Endometrial microvascular endothelial cells (primary cell): Measurements from ENCODE around the gene CTIF. TPM values are rescaled to one million over a fixed set of nuclear protein-coding genes. Genes with fewer than 3 reads are reported as not detected.

Experiments
- in situ Hi-C: cut with HindIII; loops from 2 replicates; pipeline ENCODE4 v1.10.0; 2017; ENCODE audit warnings: low sequenced_read_pairs, low pct_unique_long_range_greater_than_20kb; ENCODE audit errors: inconsistent ontology term
- total RNA-seq: library from RNA; depleted of rRNA; stranded (reverse); fragments of >200 nt; gene quantifications from one replicate; pipeline ENCODE4 v1.2.3, GENCODE V29; 2015; ENCODE audit errors: inconsistent ontology term

Gene CTIF
- total RNA-seq, 1 donor from 2014 or later: 13.2 TPM

DNA sequence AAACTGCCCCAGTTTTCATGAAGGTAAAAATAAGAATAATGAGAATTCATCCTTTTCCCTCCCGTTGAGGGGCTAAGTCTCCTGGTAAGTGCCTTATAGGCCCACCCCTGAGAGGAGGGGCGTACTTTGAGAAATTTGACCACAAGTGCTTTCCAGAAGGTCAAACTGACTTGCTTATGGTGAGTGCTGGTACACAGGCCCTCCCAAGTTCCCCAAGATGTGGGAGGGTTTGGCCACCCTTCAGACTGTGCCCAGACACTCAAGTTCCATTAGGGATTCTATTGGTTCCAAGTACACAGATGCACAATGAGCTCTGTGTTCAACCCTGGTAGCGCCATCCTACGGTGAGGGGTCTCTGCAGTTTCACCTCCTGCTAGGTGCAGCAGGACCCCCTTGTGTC, 205.1 kb downstream of the CTIF start:
- in situ Hi-C loops: no loop called here

DNA sequence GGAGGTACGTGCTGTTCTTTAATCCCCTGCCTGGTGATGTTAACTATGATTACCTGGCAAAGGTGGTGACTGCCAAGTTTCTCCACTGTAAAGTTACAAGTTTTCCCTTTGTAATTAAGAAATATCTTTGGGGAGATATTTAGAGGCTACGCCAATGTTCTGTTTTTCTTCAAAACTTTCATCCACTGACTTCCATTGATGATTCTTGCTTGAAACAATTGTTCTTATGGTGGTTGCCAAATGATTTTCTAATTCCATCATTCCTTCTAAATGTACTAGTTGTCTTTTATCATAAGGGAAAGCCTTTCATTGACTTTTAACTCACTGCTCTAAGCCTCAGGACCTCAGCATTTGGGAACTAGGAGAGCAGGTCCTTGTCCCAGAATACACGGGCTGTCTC, 206.5 kb downstream of the CTIF start:
- in situ Hi-C loops: no loop called here

DNA sequence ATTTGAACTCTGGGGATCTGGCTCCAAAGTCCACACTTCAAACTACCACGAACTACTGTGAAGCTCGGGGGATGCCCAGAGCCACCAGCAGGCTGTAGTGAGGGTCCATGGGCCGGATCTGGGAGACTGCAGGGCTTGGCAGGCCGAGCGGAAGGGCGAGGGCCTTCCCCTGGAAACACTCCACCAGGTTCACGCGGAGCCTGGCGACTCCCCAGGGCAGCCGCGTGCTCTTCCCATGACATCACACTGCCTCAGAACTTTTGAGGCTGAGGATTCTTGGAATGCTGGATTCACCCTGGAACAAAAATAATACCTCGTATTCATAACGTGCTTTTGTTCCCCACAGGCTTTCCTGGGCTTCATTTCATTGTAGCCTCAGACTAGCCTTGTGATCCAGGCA, 210.9 kb downstream of the CTIF start:
- in situ Hi-C loops: no loop called here

DNA sequence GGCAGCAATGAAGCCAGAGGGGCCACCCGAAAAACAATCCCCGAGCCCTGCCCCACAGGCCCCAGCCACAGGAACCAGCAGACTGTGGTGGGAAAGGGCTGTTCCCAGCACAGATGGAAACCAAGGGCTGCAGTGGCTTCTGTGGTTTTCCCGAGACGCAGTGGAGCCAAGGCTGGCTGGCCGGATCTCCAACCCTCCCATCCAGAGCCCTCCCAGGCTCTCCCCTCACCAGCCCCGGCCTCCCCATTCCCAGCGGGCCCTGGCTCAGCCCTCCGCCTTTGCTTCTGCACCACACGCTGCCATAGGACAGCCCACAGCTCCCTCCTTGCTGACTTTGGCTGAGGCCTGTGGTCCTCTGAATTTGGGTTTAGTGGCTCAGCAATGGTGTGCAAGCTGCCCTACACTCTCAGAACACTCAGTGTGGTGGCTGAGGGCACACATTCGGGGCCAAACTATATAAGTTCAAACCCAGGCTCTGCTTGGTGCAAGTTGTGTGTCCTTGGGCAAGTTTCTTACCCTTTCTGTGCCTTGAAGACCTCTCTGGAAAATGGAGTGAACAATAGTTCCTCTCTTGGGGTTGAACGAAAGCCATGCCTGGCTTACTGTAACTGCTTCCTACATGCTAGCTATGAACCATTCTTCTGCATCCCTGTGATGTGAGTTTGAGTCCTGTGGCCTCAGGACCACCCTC, 211.8 kb downstream of the CTIF start:
- in situ Hi-C loops: no loop called here

DNA sequence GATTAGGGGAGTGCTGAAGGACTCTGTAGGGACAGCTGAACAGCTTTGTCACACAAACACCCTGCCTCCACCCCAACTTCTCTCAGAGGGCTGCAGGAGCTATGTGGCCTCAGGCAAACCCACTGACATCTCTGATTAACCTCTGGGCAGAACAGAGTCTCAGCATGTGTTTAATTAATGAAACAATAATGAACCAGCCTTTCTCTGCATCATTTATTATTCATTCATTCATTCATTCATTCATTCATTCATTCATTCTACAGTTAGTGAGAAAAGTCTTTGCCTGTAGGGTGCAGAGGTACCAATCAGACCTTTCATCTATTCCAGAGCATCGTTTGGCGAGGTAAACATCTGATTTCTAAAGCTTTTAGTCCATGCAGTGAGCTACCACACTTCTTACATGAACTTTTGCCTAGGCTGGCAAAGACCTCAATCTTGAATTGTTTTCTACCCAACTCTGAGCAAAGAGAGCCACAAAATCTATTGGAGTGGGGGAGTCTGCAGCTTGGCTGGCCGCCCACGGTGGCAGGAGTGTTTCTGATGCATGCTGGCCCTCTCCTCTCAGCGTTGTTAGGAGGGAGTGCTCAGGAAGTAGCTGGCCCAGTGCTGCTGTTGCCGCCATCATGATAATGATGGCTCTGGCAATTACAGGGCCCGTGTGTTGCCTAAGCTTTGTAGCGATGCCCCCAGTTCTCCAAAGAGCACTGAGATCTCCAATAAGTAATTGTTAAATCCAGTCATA, 213.1 kb downstream of the CTIF start:
- in situ Hi-C loops: no loop called here

DNA sequence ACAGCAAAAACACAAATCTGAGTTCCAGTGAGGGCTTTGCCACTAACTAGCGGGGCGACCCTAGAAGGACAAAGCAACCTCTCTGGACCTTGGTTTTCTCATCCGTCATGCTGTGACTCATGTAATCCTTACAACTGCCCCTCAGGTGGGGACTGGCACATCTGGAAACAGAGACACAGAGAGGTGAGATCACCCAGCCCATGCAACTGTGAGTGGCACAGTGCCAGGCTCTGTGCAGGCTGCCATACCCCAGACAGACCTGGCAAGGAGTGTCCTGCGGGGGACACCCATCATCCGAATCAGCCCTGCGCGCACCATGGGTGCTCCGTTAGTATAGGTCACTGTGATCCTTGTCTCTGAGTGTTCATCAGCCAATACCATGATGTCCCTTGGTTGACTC, 213.6 kb downstream of the CTIF start:
- in situ Hi-C loops: no loop called here

DNA sequence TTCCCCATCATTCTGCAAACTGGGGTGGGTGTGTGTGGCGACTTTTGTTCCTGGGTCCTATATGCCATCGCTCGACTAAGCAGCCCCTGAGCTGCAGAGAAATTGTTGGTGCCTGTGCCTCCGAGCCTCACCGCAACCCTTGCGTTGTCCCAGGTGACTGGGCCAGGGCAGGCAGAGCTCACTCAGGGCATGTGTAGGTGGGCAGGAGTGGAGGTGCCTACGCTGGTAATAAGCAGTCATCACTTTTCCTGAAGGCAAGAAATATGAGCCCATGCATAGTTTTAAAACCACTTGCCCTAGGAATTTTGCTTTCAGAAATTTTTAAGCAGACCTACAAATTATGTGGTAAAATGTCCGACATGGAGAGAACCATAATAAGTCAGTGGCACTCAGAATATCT, 214.1 kb downstream of the CTIF start:
- in situ Hi-C loops: no loop called here

DNA sequence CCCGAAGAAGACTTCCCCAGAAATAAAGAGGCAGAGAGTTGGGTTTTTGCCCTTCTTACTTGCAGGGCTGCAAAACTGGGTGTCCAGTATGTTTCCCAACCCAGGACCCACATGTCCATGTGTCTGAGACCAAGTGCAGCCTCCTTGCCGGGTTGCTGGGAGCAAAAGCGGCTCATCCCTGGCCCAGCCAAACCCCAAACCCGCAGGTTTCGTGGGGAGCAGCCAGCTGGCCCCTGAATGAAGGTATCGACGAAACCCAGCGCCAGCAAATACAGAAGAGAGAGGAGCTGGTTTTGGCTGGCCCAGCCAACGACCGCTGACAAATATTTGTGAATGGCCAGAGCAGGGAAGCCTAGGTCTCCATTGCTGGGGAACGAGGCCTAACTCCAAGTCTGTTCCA, 214.9 kb downstream of the CTIF start:
- in situ Hi-C loops: no loop called here

DNA sequence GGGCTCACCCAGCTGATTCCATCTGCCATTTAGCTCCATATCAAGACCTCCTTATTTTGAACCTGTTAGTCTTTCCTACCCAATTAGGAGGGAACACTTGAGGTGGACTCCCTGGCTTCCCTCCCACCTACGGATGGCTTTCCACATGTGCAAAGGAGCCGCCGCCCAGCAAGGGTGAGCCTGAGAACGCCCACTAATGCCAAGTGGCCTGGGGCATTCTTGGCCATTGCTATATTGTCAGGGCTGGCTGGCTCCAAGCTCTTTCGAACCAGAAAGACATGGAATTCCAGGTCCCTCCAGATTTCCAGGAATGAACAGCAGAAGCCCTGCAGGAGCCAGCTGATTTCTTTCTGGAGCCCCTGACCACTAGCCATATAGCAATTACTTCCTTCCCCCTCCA, 215.7 kb downstream of the CTIF start:
- in situ Hi-C loops: no loop called here

DNA sequence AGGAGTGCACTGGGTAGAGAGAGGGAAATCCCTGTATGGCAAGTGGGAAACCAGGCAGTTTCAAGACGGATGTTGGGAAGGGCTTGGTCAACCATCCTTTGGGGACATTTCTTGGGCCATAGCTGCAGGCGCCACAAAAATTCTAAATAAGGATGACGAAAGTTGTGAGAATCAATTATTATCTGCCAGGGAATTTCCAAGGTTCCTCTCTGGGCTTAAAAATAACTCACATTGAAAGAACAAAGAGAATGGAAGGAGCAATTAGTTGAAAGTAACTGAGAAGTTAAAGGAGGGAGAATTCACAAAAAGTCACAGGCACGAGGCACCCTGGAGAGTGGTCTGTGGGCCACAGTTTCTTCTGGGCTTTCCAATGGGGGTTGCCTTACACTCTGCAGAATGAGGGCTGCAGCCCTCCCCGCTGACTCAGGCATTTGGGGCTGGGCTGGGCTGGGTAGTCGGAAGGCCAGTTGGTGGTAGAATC, 216.2 kb downstream of the CTIF start:
- in situ Hi-C loops: no loop called here

DNA sequence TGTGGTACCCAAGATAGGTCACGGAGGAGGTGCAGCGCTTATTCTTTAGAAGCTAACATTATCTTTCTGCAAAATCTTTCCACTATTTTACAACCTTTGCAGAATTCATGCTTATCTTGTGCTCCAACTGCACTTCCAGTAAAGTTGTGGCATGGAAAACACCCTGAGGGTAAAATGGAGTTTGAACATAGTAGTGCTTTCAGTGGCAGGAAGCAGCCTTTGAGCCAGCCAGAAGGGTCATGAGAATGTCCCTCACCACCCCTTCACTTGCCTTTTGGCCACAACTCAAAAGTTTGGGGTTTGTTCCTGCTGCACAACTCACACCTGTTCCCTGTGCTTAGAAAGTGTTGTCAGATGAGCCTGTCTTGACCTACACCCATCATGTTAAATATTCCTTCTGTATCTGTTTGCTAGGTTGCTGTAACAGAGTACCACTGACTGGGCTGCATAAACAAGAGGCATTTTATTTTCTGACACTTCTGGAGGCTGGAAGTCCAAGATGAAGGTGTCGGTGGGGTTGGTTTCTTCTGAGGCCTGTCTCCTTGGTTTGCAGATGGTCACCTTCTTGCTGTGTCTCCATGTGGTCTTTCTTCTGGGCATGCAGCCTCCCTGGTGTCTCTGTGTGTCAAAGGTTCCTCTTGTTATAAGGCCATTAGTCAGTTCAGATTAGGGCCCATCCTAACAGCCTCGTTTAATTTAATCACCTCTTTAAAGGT, 217.8 kb downstream of the CTIF start:
- in situ Hi-C loops: no loop called here

DNA sequence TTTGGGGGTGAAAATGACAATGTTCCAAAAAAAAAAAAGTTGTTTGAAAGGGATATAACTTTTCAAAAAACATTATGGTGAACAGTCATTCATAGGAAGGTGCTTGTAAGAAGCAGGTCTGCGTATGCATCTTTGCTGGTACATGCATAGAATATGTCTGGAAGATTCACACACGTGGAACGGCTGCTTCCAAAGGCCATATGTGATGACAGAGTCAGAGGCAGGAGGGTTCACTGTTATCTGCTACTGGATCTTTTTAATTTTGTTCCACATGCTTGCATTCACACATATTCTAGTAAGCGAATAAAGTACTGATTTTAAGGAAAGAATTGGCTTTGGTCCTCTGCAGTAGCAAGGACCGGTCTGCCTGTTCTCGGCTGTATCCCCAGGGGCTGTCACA, 218.5 kb downstream of the CTIF start:
- in situ Hi-C loops: no loop called here

DNA sequence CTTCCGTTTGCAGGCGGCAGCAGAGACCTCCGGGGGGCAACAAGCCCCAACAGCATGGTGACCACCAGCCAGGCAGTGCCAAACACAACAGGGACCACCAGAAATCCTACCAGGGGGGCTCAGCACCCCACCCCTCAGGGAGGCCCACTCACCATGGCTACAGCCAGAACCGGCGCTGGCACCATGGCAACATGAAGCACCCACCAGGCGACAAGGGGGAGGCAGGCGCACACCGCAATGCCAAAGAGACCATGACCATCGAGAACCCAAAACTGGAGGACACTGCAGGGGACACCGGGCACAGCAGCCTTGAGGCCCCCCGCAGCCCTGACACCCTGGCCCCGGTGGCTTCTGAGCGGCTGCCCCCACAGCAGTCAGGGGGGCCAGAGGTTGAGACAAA, 219.1 kb downstream of the CTIF start:
- in situ Hi-C loops: no loop called here

DNA sequence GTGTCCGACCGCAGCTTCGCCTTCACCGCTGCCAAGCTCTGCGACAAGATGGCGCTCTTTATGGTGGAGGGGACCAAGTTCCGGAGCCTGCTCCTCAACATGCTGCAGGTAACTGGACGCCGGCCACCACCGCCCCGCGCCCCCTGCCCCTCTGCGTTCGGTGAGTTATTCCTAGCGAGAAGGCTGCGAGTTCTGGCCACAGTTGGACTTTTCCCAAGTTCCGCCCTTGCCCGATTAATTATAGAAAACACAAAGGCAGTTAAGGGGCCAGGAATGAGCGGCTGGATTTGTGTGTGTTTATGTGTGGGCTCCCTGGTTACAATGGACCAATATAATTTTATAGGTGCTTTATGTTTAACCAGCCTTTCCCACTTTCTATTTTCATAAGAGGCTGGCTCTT, 222.8 kb downstream of the CTIF start:
- in situ Hi-C loops: no loop called here

DNA sequence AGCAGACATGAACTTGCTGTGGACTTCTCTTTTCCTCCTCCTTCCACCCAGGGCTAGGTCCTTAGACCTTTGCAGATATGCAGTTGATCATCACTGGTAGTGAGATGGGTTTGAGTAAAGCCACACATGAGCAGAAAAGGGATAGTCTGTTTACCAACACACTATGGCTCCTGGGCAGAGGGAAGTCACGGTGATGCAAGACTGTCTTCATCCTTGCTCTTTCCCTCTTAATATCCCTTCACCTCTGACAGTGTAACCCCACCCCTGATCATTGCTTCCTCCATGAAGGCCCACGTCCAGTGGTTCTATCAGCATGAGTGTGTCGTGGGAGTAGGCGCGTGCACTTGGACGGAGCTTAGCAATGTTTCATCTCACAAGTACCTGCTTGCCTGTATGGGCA, 223.2 kb downstream of the CTIF start:
- in situ Hi-C loops: no loop called here

DNA sequence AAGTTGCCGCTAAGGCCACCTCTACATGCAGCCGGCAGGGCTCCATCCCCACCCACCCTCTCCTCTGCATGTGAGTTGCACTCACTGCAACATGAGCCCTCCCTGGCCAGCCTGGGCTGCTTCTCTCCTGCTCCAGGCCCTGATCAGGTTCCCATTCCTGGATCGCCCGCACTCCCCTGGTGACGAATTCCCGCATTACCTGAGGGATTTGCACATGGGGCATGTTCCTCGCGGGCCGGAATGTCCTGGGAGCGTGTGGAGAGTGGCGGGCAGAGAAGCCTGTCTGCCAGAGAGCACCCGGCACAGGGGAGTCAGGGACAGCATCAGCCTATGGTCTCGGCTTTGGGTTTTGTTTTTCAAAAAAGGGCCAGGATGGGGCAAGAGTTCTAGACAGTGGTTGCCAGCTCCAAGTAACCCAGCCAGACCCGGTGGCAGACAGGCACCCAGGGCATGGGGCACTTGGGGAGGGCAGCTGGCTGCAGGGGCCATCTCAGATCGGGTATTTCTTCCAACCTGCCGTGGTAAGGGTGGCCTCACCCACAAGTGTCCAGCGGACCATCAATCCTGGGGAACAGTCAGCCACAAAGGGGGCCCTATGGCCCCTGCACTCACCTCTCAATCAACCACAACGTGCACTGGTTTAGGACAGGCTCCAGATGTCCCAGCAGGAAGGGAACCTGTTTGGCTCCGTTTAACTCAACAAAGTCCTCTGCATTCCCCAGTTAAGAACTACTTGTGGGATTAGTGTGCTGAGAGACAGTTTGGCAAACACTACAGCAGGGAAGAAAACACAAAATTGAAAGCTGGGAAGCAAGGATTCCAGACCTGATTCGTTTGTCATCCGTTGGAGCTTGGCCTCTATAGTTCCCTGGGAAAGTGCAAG, 224.2 kb downstream of the CTIF start:
- in situ Hi-C loops: no loop called here

DNA sequence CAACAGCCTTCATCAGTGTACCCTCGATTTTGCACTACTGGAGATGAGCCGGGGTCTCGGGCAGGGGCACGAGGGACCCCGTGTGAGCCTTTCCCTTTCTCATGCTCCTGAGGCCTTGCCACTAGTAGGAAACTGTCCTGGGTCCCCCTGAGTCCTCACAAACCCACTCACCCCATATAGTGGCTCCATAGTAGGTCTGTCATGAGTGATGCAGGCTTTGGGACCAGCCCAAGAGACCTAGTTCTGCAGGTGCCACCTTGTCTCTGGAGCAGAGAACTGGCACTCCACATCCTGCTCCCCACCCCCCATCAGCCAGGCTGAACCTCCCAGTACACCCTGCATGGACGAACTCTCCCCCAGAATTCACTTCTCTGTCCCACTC, 224.9 kb downstream of the CTIF start:
- in situ Hi-C loops: no loop called here

DNA sequence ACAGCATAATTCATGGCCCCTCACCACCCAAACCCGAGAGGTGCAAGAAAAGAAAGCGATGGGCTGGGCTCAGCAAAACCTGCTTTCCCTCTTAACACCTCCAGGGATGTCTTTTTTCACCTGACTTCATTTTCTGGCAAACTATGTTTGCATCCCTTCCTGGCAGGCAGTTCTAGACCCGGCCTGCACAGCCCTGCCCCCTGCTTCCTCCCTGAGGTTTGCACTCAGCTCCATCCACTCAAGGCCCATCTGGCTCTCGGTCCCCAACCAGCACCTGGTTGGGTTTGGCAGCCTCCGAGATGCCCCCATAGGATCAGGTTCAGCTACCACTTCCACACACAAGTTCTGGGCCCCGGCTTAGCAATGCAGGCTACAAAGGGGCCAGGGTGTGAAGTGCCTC, 226.2 kb downstream of the CTIF start:
- in situ Hi-C loops: no loop called here

DNA sequence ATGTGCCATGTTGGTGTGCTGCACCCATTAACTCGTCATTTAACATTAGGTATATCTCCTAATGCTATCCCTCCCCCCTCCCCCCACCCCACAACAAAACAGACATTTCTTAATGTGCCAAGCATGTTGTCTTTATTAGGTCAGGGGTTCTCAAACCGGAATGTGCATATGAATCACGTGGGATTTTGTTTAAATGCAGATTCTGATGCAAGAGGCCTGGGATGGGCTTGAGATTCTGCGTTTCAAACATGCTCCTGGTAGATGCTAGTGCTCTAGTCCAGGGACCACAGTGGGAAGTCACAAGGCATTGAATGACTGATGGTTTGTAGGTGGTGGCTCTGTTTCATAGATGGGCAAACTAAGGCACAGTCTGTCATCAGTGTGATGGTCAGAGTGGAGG, 227.2 kb downstream of the CTIF start:
- in situ Hi-C loops: no loop called here
